HG03196 (cell line): Measurements from ENCODE around the gene PITPNC1.
"Not testable (repeated sequence)": the region's sequence is repeated elsewhere in the genome, so short reads cannot be mapped to it uniquely, and the experiment has no call there.

Source experiments
- ATAC-seq: cut with Tn5 transposase; IDR thresholded peaks from one replicate; pipeline ENCODE4 v1.9.1; 2021; ENCODE audit not compliant: unreplicated experiment

PITPNC1 gene

GRCh38 chr17:67666028-67666427 is 288.9 kb downstream of the PITPNC1 start:
- ATAC-seq: no peak

- ATAC-seq: no peak
These were observed 289.6 kb downstream of the PITPNC1 start for GRCh38 chr17:67666710-67667109.

GRCh38 chr17:67671493-67671892 is 294.4 kb downstream of the PITPNC1 start:
- ATAC-seq: no peak

GRCh38 chr17:67672592-67673335 is 295.7 kb downstream of the PITPNC1 start:
- ATAC-seq: no peak

GRCh38 chr17:67675481-67675880 is 298.4 kb downstream of the PITPNC1 start:
- ATAC-seq: no peak

GRCh38 chr17:67676305-67676704 is 299.2 kb downstream of the PITPNC1 start:
- no peak for ATAC-seq

- ATAC-seq: no peak
These were observed 301.3 kb downstream of the PITPNC1 start for GRCh38 chr17:67678414-67678813.

GRCh38 chr17:67679225-67679624 is 302.1 kb downstream of the PITPNC1 start:
- ATAC-seq: no peak

GRCh38 chr17:67679721-67680120 is 302.6 kb downstream of the PITPNC1 start:
- ATAC-seq: no peak

- no peak for ATAC-seq
These were observed 303.6 kb downstream of the PITPNC1 start for GRCh38 chr17:67680445-67681224.

- no peak for ATAC-seq
These were observed 305.1 kb downstream of the PITPNC1 start for GRCh38 chr17:67682196-67682595.

- no peak for ATAC-seq
These were observed 308.3 kb downstream of the PITPNC1 start for GRCh38 chr17:67685351-67685750.

- ATAC-seq: no peak
These were observed 309.2 kb downstream of the PITPNC1 start for GRCh38 chr17:67686241-67686640.

GRCh38 chr17:67687511-67687910 is 310.4 kb downstream of the PITPNC1 start:
- no peak for ATAC-seq

- no peak for ATAC-seq
These were observed 312.6 kb downstream of the PITPNC1 start for GRCh38 chr17:67689534-67690177.

GRCh38 chr17:67693811-67694210 is 316.7 kb downstream of the PITPNC1 start:
- ATAC-seq: no peak

GRCh38 chr17:67696347-67696746 is 319.3 kb downstream of the PITPNC1 start:
- no peak for ATAC-seq

- no peak for ATAC-seq
These were observed 319.9 kb downstream of the PITPNC1 start for GRCh38 chr17:67696853-67697498.

GRCh38 chr17:67700037-67700724 is 323.1 kb downstream of the PITPNC1 start:
- no peak for ATAC-seq

- no peak for ATAC-seq
These were observed 323.6 kb downstream of the PITPNC1 start for GRCh38 chr17:67700725-67701119.

GRCh38 chr17:67702861-67703260 is 325.8 kb downstream of the PITPNC1 start:
- not testable (repeated sequence) for ATAC-seq
